Measurements from ENCODE around the gene N4BP2L2. TPM values are rescaled to one million over a fixed set of nuclear protein-coding genes. Genes with fewer than 3 reads are reported as not detected.

The N4BP2L2 gene
- total RNA-seq, 1 donor from 2014 or later, result 76.6 TPM

DNA sequence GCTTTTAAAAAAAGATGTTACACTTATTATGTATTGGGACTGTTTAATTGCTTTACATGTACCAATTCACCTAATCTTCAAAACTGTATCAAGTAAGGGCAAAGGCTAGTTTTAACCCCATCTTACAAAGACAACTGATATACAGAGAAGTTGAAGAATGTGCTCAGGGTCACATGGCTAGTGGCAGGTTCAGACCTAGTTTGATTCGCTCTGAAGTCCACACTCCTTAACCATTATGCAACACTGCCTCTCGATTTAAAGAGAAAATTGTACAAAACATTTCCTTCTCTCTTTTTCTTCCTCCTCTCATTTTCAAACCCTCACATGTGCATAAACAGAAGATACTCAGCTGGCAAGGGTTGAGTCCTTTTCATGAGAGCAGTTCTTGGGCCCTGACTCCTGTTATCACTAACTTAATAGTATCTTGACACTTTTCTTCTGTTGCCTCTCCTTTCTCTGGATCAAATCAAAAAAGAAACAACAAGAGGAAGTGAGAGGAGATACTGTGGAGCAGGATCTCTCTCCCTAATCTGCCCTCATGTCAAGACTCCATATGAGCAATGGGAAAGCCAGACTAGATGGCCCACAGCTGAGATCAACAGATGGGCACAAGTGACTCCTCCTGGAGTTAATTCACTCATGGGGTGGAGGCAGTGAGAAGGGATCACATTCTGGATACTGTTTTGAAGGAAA, 91.7 kb downstream of the N4BP2L2 start:
- FAIRE-seq, result no peak
- Histone ChIP-seq H3K36me3 (ENCODE audit: control insufficient read depth, insufficient read depth, low read length) (no peaks in the 10 kb centered on the region), H3K27me3 (ENCODE audit: control insufficient read depth, insufficient read depth, low read length) (no peaks in the 10 kb centered on the region), H3K4me3 (ENCODE audit: low read depth, low read length) (no peak overlapping the region)
- DNase-seq (ENCODE audit: low read depth), result no peak
- TF ChIP-seq, protein P1, sequence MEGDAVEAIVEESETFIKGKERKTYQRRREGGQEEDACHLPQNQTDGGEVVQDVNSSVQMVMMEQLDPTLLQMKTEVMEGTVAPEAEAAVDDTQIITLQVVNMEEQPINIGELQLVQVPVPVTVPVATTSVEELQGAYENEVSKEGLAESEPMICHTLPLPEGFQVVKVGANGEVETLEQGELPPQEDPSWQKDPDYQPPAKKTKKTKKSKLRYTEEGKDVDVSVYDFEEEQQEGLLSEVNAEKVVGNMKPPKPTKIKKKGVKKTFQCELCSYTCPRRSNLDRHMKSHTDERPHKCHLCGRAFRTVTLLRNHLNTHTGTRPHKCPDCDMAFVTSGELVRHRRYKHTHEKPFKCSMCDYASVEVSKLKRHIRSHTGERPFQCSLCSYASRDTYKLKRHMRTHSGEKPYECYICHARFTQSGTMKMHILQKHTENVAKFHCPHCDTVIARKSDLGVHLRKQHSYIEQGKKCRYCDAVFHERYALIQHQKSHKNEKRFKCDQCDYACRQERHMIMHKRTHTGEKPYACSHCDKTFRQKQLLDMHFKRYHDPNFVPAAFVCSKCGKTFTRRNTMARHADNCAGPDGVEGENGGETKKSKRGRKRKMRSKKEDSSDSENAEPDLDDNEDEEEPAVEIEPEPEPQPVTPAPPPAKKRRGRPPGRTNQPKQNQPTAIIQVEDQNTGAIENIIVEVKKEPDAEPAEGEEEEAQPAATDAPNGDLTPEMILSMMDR (IDR thresholded peaks at IDR 0.05; ENCODE audit: insufficient read depth, low read length, severe bottlenecking), result no peak

DNA sequence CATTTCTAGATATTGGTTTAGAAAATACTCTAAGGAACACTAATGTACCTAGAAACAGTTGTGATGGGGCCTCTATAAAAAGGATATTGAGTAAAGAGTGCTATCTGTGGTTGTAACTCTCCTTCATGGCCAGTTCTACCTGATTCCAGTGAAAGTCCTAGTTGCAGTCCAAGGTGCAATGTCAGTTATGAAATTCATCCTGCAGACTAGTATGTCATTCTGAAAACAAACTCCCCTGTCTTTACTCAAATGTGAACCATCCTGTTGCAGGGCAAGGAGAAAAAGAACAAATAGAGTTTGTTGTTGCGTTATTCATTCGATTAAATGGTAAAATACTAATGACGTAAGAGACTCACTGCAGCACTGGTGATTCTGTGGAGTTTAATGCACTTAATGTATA, 92.4 kb downstream of the N4BP2L2 start:
- H3K4me3 ChIP-seq (ENCODE audit: low read depth, low read length), result no peak overlapping the region
- TF ChIP-seq, protein P1 (IDR thresholded peaks at IDR 0.05; ENCODE audit: insufficient read depth, low read length, severe bottlenecking), result no peak
- H3K27me3 ChIP-seq (ENCODE audit: control insufficient read depth, insufficient read depth, low read length), result no peaks in the 10 kb centered on the region
- no peak for DNase-seq (ENCODE audit: low read depth)
- H3K36me3 ChIP-seq (ENCODE audit: control insufficient read depth, insufficient read depth, low read length), result no peaks in the 10 kb centered on the region
- no peak for FAIRE-seq

DNA sequence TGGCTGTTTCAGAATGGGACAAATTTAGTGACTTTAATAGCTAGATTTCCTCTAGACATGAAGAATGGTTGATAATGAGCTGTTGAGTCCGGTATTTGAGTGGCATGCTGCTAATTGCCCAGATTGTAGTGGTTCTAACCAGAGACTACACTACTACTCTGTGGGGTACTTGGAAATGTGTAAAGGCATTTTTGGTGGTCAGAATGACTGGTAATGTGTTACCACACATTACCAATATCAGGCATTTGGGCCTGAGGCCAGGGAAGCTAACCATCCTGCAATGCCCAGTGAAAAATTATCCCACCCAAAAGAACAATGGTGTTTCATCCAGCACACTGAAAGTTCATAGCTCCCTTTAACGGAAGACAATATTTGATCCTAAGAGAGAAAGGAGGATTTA, 93.1 kb downstream of the N4BP2L2 start:
- no peak for FAIRE-seq
- no peaks in the 10 kb centered on the region for H3K27me3 ChIP-seq (ENCODE audit: control insufficient read depth, insufficient read depth, low read length)
- TF ChIP-seq, protein P1 (IDR thresholded peaks at IDR 0.05; ENCODE audit: insufficient read depth, low read length, severe bottlenecking), result no peak
- no peaks in the 10 kb centered on the region for H3K36me3 ChIP-seq (ENCODE audit: control insufficient read depth, insufficient read depth, low read length)
- no peak overlapping the region for H3K4me3 ChIP-seq (ENCODE audit: low read depth, low read length)
- DNase-seq (ENCODE audit: low read depth), result no peak

DNA sequence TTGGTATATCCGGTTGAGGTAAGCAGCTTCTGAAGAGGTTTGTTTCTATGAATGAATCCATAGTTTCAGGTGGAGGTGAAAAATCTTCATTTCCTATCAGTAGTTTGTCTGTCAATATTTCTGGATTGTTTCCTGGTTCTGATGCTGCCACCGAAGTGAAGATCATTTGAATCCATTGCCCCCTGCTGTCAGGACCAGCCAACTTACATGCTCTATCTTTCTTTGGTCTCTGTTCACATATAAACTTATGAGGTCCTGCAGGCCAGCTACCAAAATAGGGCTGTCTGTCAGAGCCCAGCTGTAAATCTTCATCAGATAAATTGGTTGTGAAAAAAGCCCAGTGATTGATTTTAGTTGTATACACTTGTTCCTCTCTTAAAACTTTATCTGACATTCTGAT, 95.5 kb downstream of the N4BP2L2 start:
- H3K36me3 ChIP-seq (ENCODE audit: control insufficient read depth, insufficient read depth, low read length), result no peaks in the 10 kb centered on the region
- TF ChIP-seq, protein P1 (IDR thresholded peaks at IDR 0.05; ENCODE audit: insufficient read depth, low read length, severe bottlenecking), result peak; percentile 40
- H3K27me3 ChIP-seq (ENCODE audit: control insufficient read depth, insufficient read depth, low read length), result no peaks in the 10 kb centered on the region
- H3K4me3 ChIP-seq (ENCODE audit: low read depth, low read length), result no peak overlapping the region
- DNase-seq (ENCODE audit: low read depth) (peak; percentile 27), FAIRE-seq (no peak)

DNA sequence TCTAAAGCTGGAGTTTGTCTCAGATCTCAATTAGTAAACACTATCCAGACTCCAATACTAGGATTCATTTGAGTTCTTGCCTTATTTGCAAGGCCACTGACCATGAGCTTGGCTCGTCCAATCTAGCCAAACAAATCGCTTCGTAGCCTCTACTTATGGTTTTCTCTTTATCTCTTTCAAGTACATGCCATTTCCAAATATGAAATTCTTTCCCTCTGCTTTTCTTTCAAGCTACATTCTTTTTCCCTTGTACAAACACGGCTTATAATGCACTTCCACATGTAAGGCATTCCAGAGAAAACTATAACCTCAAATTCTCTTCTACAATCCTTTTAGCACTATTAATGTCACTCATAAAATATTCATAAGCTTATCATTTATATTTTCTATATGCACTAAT, 99.7 kb downstream of the N4BP2L2 start:
- FAIRE-seq, result no peak
- Histone ChIP-seq H3K36me3 (ENCODE audit: control insufficient read depth, insufficient read depth, low read length) (no peaks in the 10 kb centered on the region), H3K27me3 (ENCODE audit: control insufficient read depth, insufficient read depth, low read length) (no peaks in the 10 kb centered on the region), H3K4me3 (ENCODE audit: low read depth, low read length) (no peak overlapping the region)
- DNase-seq (ENCODE audit: low read depth), result no peak
- TF ChIP-seq, protein P1 (IDR thresholded peaks at IDR 0.05; ENCODE audit: insufficient read depth, low read length, severe bottlenecking), result no peak

DNA sequence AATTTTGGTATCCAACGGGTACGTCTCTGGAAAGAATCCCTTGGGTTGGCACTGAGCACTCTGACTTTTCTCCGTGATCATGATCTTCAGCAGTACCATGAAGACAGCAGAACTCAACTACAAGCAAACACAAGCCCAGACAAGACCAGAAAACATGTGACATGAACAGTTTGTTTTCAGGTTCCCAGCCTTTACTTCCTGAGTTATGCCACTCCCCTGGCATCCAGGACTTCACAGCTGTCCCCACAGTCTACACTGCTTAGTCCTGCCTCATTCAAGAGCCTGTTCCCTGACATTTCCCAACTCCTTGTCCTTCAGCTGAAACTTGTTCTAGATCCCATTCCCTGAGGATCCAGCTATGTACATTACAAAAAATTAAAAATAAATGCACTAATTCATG, 105.7 kb downstream of the N4BP2L2 start:
- FAIRE-seq (peak; percentile 84), DNase-seq (ENCODE audit: low read depth) (peak; percentile 91)
- TF ChIP-seq, protein P1 (IDR thresholded peaks at IDR 0.05; ENCODE audit: insufficient read depth, low read length, severe bottlenecking), result no peak
- H3K27me3 ChIP-seq (ENCODE audit: control insufficient read depth, insufficient read depth, low read length), result no peaks in the 10 kb centered on the region
- peaks cover 2% of the 10 kb centered on the region for H3K36me3 ChIP-seq (ENCODE audit: control insufficient read depth, insufficient read depth, low read length)
- no peak overlapping the region for H3K4me3 ChIP-seq (ENCODE audit: low read depth, low read length)

All from bronchial epithelial cell (primary cell).